ENCODE results near the gene POTEI. TPM values are rescaled to one million over a fixed set of nuclear protein-coding genes. Genes with fewer than 3 reads are reported as not detected.
A peak's percentile ranks its signal among the peaks of the same experiment; 100 is the strongest.
"Not testable (repeated sequence)": the region's sequence is repeated elsewhere in the genome, so short reads cannot be mapped to it uniquely, and the experiment has no call there.

Gene POTEI
- total RNA-seq, 1 donor from 2014 or later = not detected

DNA sequence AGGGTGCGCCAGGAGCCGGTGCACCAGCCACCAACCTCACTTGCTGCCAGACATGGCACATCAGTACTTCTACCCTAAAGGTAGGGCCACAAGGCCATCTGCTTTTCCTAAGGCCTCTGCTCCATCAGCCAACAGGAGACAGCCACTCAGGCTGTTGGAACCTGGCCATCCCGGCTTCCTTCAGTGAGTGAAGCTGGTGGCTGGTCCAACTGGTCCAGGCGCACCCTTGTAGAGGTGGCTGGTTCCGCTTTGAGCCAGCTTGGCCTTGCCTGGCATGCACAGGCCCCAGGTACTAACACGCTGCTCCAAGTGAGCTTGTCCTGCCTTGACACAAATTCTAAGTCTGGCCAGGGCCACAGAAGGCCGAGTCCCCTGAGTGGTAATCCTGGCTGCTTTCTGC, 58.8 kb downstream of the POTEI start:
- H3K27me3 ChIP-seq; intact Hi-C loops (cut with DNase I); H3K27ac ChIP-seq; H3K9me3 ChIP-seq; H3K36me3 ChIP-seq; H3K4me3 ChIP-seq; H3K4me1 ChIP-seq: not testable (repeated sequence)
- DNase-seq (ENCODE audit: extremely low spot score in 2 of 2) = peak in 1 of 2 donors; percentile 70

- H3K4me1 ChIP-seq; H3K9me3 ChIP-seq; H3K36me3 ChIP-seq; intact Hi-C loops (cut with DNase I); H3K27ac ChIP-seq; DNase-seq (ENCODE audit: extremely low spot score in 2 of 2); H3K27me3 ChIP-seq: not testable (repeated sequence)
- peak overlapping the region; percentile 43 to 49 for H3K4me3 ChIP-seq
- TF ChIP-seq, protein P1, sequence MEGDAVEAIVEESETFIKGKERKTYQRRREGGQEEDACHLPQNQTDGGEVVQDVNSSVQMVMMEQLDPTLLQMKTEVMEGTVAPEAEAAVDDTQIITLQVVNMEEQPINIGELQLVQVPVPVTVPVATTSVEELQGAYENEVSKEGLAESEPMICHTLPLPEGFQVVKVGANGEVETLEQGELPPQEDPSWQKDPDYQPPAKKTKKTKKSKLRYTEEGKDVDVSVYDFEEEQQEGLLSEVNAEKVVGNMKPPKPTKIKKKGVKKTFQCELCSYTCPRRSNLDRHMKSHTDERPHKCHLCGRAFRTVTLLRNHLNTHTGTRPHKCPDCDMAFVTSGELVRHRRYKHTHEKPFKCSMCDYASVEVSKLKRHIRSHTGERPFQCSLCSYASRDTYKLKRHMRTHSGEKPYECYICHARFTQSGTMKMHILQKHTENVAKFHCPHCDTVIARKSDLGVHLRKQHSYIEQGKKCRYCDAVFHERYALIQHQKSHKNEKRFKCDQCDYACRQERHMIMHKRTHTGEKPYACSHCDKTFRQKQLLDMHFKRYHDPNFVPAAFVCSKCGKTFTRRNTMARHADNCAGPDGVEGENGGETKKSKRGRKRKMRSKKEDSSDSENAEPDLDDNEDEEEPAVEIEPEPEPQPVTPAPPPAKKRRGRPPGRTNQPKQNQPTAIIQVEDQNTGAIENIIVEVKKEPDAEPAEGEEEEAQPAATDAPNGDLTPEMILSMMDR (IDR thresholded peaks at IDR 0.05) = peak in 1 of 3 experiments; percentile 22
These were observed 81.5 kb downstream of the POTEI start for GRCh38 chr2:130427631-130428030.

DNA sequence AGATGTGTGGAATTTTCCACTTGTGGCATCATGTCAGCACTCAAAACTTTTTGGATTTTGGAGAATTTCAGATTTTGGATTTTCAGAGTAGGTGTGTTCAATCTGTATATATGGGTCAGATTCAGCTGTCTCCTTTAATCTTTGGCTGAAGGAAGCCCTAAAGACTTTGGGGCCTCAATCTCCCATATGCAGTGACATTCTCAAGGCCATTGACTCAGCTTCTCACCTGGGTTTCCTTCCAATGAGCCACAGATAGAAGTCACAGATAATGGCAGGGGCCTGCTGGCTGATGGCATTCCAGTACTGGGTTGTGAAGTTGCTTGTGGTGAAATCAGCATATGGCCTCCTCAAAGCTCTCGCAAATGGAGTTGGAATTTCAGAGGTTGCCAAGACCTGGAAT, 90.3 kb downstream of the POTEI start:
- H3K27me3 ChIP-seq; intact Hi-C loops (cut with DNase I); DNase-seq (ENCODE audit: extremely low spot score in 2 of 2); H3K4me1 ChIP-seq; H3K36me3 ChIP-seq; H3K9me3 ChIP-seq; H3K4me3 ChIP-seq; H3K27ac ChIP-seq: not testable (repeated sequence)

GRCh38 chr2:130416693-130417092, 92.4 kb downstream of the POTEI start:
- H3K4me1 ChIP-seq; H3K9me3 ChIP-seq; H3K36me3 ChIP-seq; intact Hi-C loops (cut with DNase I); H3K27me3 ChIP-seq; H3K27ac ChIP-seq; DNase-seq (ENCODE audit: extremely low spot score in 2 of 2); H3K4me3 ChIP-seq: not testable (repeated sequence)

Small RNAs within 50 kb of the gene (small RNA-seq; reads per million reads assigned to genes)
- gene RF00017 (not detected), gene RNU6-473P (not detected)

Other genes with a start within 250 kb of the POTEI start
- gene IMP4, start 166.4 kb downstream of the POTEI start, total RNA-seq = 88.4 TPM
- gene PTPN18, start 153.3 kb downstream of the POTEI start, total RNA-seq = 26.0 TPM
- gene CFC1B, start 11.9 kb upstream of the POTEI start, total RNA-seq = not detected
- not detected for gene CFC1, start 90.2 kb upstream of the POTEI start, total RNA-seq
- not detected for gene POTEJ, start 102.1 kb upstream of the POTEI start, total RNA-seq
- gene GPR148, start 219.7 kb upstream of the POTEI start, total RNA-seq = not detected
- not detected for gene AMER3, start 246.2 kb upstream of the POTEI start, total RNA-seq

All from vagina (tissue), 2 donors.